ENCODE data around the gene MLH3.

Gene MLH3

DNA sequence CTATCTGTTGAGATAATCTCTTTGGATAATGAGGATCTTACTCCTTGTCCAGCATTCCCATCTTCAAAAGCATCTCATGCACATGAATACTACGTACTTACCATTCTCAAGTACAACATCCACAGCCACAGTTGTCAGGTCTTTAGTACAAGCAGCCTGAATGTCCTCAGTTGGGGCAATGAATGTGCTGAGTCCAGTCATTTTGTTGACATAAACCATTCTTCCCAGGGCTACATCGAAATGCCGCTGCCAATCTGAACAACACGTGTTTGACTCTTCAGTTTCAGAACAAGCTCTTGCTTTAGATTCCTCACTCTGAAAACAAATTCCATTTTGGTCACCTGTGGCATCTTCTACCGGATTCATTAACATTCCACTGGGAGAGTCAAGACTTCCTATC, 5.0 kb downstream of the MLH3 start:
- Histone ChIP-seq H3K4me1 (ENCODE audit: control insufficient read depth in 1 of 2, insufficient read depth in 2 of 2, low read length in 2 of 2) (peaks cover 3 to 6% of the 10 kb centered on the region in 2 experiments), H3K9ac (ENCODE audit: low read length) (no peak overlapping the region), H2BK5ac (ENCODE audit: low read depth, low read length, poor library complexity) (no peak overlapping the region), H4K91ac (ENCODE audit: low read depth, low read length) (no peak overlapping the region), H2BK120ac (ENCODE audit: insufficient read depth, low read length, poor library complexity) (no peak overlapping the region), H2AFZ (ENCODE audit: insufficient read depth, low read length, poor library complexity) (no peak overlapping the region), H3K27me3 (ENCODE audit: insufficient read depth, low read length) (no peaks in the 10 kb centered on the region), H3K4me2 (ENCODE audit: low read length) (no peak overlapping the region), H3K14ac (ENCODE audit: low read length) (no peak overlapping the region), H3K27ac (ENCODE audit: low read depth, low read length) (no peak overlapping the region), H3K36me3 (ENCODE audit: control insufficient read depth in 1 of 2, insufficient read depth in 2 of 2, low read length in 2 of 2) (peaks cover 0 to 2% of the 10 kb centered on the region in 2 experiments), H2BK12ac (ENCODE audit: low read length) (no peak overlapping the region), H3K18ac (ENCODE audit: low read length) (no peak overlapping the region), H3K9me3 (ENCODE audit: insufficient read depth, low read depth, low read length) (no peaks in the 10 kb centered on the region), H3K4ac (ENCODE audit: low read depth, low read length) (no peak overlapping the region), H3K23ac (ENCODE audit: low read length) (no peak overlapping the region), H2AK5ac (ENCODE audit: low read length) (no peak overlapping the region), H3K4me3 (ENCODE audit: low read depth, low read length) (no peak overlapping the region), H4K12ac (ENCODE audit: low read depth, low read length) (no peak overlapping the region), H3K79me1 (ENCODE audit: low read length) (peaks cover 6% of the 10 kb centered on the region), H3K79me2 (ENCODE audit: control insufficient read depth, insufficient read depth, low read length, poor library complexity) (peaks cover 5% of the 10 kb centered on the region), H4K8ac (ENCODE audit: low read depth, low read length) (no peak overlapping the region)
- no CpG with 5 or more reads among the region's 5 CpGs for WGBS (ENCODE audit: extremely low coverage, insufficient coverage, insufficient read length)
- DNase-seq, result peak; percentile 37 to 76

DNA sequence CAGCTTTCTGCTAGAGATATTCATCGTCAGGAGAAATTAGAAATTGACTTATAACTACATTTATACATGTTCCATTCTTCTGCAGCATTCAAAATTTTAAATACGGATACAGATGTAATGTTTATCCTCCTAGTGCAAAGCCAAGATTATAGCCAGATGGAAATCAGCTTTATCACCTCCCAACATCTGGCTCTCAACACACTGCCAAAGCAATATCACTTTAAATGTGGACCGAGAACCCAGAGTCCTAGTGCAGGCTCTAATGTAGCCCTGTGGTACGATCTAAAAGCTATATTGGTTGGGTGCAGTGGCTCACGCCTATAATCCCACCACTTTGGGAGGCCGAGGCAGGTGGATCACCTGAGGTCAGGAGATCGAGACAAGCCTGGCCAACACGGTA, 6.5 kb downstream of the MLH3 start:
- H3K79me2 ChIP-seq (ENCODE audit: control insufficient read depth, insufficient read depth, low read length, poor library complexity), result no peaks in the 10 kb centered on the region
- H4K91ac ChIP-seq (ENCODE audit: low read depth, low read length), result no peak overlapping the region
- no peak overlapping the region for H3K18ac ChIP-seq (ENCODE audit: low read length)
- no peak overlapping the region for H2BK5ac ChIP-seq (ENCODE audit: low read depth, low read length, poor library complexity)
- H3K14ac ChIP-seq (ENCODE audit: low read length), result no peak overlapping the region
- no peak overlapping the region for H3K23ac ChIP-seq (ENCODE audit: low read length)
- H3K79me1 ChIP-seq (ENCODE audit: low read length), result no peaks in the 10 kb centered on the region
- no peaks in the 10 kb centered on the region for H3K27me3 ChIP-seq (ENCODE audit: insufficient read depth, low read length)
- H3K4me2 ChIP-seq (ENCODE audit: low read length), result no peak overlapping the region
- H3K4me3 ChIP-seq (ENCODE audit: low read depth, low read length), result no peak overlapping the region
- H3K4ac ChIP-seq (ENCODE audit: low read depth, low read length), result no peak overlapping the region
- no peak for DNase-seq
- no peak overlapping the region for H4K8ac ChIP-seq (ENCODE audit: low read depth, low read length)
- no peak overlapping the region for H4K12ac ChIP-seq (ENCODE audit: low read depth, low read length)
- no peak overlapping the region for H3K9ac ChIP-seq (ENCODE audit: low read length)
- no peak overlapping the region for H2BK12ac ChIP-seq (ENCODE audit: low read length)
- no peak overlapping the region for H3K27ac ChIP-seq (ENCODE audit: low read depth, low read length)
- no peaks in the 10 kb centered on the region for H3K9me3 ChIP-seq (ENCODE audit: insufficient read depth, low read depth, low read length)
- H3K36me3 ChIP-seq (ENCODE audit: control insufficient read depth in 1 of 2, insufficient read depth in 2 of 2, low read length in 2 of 2), result peaks cover 2% of the 10 kb centered on the region in 2 experiments
- no CpG with 5 or more reads among the region's 8 CpGs for WGBS (ENCODE audit: extremely low coverage, insufficient coverage, insufficient read length)
- peaks cover 4% of the 10 kb centered on the region in 2 experiments for H3K4me1 ChIP-seq (ENCODE audit: control insufficient read depth in 1 of 2, insufficient read depth in 2 of 2, low read length in 2 of 2)
- no peak overlapping the region for H2BK120ac ChIP-seq (ENCODE audit: insufficient read depth, low read length, poor library complexity)
- no peak overlapping the region for H2AK5ac ChIP-seq (ENCODE audit: low read length)
- H2AFZ ChIP-seq (ENCODE audit: insufficient read depth, low read length, poor library complexity), result no peak overlapping the region

DNA sequence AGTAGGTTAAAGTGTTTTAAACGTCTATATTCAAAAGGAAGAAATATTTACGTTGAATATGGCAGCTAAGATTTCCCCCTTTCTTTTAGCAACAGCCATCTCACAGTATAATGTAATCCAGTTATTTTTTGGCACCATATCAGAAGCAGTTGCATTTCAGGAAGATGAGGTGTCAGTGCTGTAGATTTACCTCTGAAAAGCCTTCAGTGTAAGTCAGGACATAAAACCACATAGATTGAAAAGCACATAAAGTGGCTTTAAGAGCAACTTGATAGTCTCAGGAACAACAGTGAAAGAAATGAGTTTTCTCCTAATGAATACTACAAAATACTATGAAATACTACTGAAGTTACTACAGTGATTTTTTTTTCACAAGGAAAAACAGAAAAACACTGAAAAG, 6.9 kb downstream of the MLH3 start:
- Histone ChIP-seq H3K79me1 (ENCODE audit: low read length) (no peaks in the 10 kb centered on the region), H3K9ac (ENCODE audit: low read length) (no peak overlapping the region), H4K8ac (ENCODE audit: low read depth, low read length) (no peak overlapping the region), H2BK5ac (ENCODE audit: low read depth, low read length, poor library complexity) (no peak overlapping the region), H3K4me3 (ENCODE audit: low read depth, low read length) (no peak overlapping the region), H3K36me3 (ENCODE audit: control insufficient read depth in 1 of 2, insufficient read depth in 2 of 2, low read length in 2 of 2) (peaks cover 2% of the 10 kb centered on the region in 2 experiments), H3K18ac (ENCODE audit: low read length) (no peak overlapping the region), H4K91ac (ENCODE audit: low read depth, low read length) (no peak overlapping the region), H3K4me1 (ENCODE audit: control insufficient read depth in 1 of 2, insufficient read depth in 2 of 2, low read length in 2 of 2) (peaks cover 4% of the 10 kb centered on the region in 2 experiments), H2BK12ac (ENCODE audit: low read length) (no peak overlapping the region), H3K14ac (ENCODE audit: low read length) (no peak overlapping the region), H3K9me3 (ENCODE audit: insufficient read depth, low read depth, low read length) (no peaks in the 10 kb centered on the region), H3K27me3 (ENCODE audit: insufficient read depth, low read length) (no peaks in the 10 kb centered on the region), H2BK120ac (ENCODE audit: insufficient read depth, low read length, poor library complexity) (no peak overlapping the region), H3K4me2 (ENCODE audit: low read length) (no peak overlapping the region), H3K27ac (ENCODE audit: low read depth, low read length) (no peak overlapping the region), H3K4ac (ENCODE audit: low read depth, low read length) (no peak overlapping the region), H4K12ac (ENCODE audit: low read depth, low read length) (no peak overlapping the region), H2AFZ (ENCODE audit: insufficient read depth, low read length, poor library complexity) (no peak overlapping the region), H3K23ac (ENCODE audit: low read length) (no peak overlapping the region), H2AK5ac (ENCODE audit: low read length) (no peak overlapping the region), H3K79me2 (ENCODE audit: control insufficient read depth, insufficient read depth, low read length, poor library complexity) (no peaks in the 10 kb centered on the region)
- no peak for DNase-seq
- WGBS (ENCODE audit: extremely low coverage, insufficient coverage, insufficient read length), result no CpG with 5 or more reads among the region's 2 CpGs

DNA sequence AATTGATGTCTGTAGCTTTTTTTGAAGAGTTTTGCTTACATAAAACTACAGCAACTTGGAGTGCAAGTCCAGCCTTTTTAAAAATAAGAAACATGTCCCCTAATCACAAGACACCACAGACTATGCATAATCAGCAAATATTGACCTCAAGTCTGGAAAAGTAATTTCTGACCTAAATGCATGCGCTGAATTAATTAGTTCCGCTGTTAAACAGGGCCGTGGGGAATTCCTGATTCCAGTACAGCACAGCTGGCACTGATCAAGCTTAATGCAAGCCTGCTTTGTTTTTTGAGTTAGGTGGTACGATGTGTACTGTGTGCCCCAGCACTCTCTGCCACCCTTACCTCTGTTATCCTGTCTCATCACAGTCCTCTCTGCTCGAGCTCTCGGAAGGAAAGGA, 9.2 kb downstream of the MLH3 start:
- no peak overlapping the region for H2AFZ ChIP-seq (ENCODE audit: insufficient read depth, low read length, poor library complexity)
- no peak overlapping the region for H3K18ac ChIP-seq (ENCODE audit: low read length)
- H2BK12ac ChIP-seq (ENCODE audit: low read length), result no peak overlapping the region
- no peak overlapping the region for H4K8ac ChIP-seq (ENCODE audit: low read depth, low read length)
- no peak overlapping the region for H3K9ac ChIP-seq (ENCODE audit: low read length)
- no peak overlapping the region for H3K23ac ChIP-seq (ENCODE audit: low read length)
- H2BK5ac ChIP-seq (ENCODE audit: low read depth, low read length, poor library complexity), result no peak overlapping the region
- H2BK120ac ChIP-seq (ENCODE audit: insufficient read depth, low read length, poor library complexity), result no peak overlapping the region
- H3K9me3 ChIP-seq (ENCODE audit: insufficient read depth, low read depth, low read length), result no peaks in the 10 kb centered on the region
- H4K91ac ChIP-seq (ENCODE audit: low read depth, low read length), result no peak overlapping the region
- no peak for DNase-seq
- H3K14ac ChIP-seq (ENCODE audit: low read length), result no peak overlapping the region
- no peaks in the 10 kb centered on the region for H3K27me3 ChIP-seq (ENCODE audit: insufficient read depth, low read length)
- H3K4ac ChIP-seq (ENCODE audit: low read depth, low read length), result no peak overlapping the region
- WGBS (ENCODE audit: extremely low coverage, insufficient coverage, insufficient read length), result no CpG with 5 or more reads among the region's 6 CpGs
- no peaks in the 10 kb centered on the region for H3K79me2 ChIP-seq (ENCODE audit: control insufficient read depth, insufficient read depth, low read length, poor library complexity)
- H3K4me3 ChIP-seq (ENCODE audit: low read depth, low read length), result no peak overlapping the region
- H3K36me3 ChIP-seq (ENCODE audit: control insufficient read depth in 1 of 2, insufficient read depth in 2 of 2, low read length in 2 of 2), result peaks cover 2 to 5% of the 10 kb centered on the region in 2 experiments
- H4K12ac ChIP-seq (ENCODE audit: low read depth, low read length), result no peak overlapping the region
- no peak overlapping the region for H2AK5ac ChIP-seq (ENCODE audit: low read length)
- no peaks in the 10 kb centered on the region for H3K79me1 ChIP-seq (ENCODE audit: low read length)
- no peak overlapping the region for H3K4me2 ChIP-seq (ENCODE audit: low read length)
- no peak overlapping the region for H3K27ac ChIP-seq (ENCODE audit: low read depth, low read length)
- H3K4me1 ChIP-seq (ENCODE audit: control insufficient read depth in 1 of 2, insufficient read depth in 2 of 2, low read length in 2 of 2), result peaks cover 4% of the 10 kb centered on the region in 2 experiments
